Fibroblast of lung (primary cell): ENCODE data around the gene RGS14. TPM values are rescaled to one million over a fixed set of nuclear protein-coding genes. Genes with fewer than 3 reads are reported as not detected.

Source experiments
- DNase-seq, 2 donors: peaks; one replicate each; pipeline versions ENCODE4 v3.0.0 to v3.0.0-alpha.2; 2010; ENCODE audit warnings: low read depth in 2 of 2
- H2AFZ ChIP-seq: 2 replicates; pipeline ENCODE4 v1.5.1; 2012; ENCODE audit warnings: low read length, control low read depth, inconsistent platforms
- H3K27ac ChIP-seq: 2 replicates; pipeline ENCODE4 v1.5.1; 2011; ENCODE audit warnings: low read length, control low read depth; ENCODE audit not compliant: insufficient read depth
- H3K27me3 ChIP-seq: 2 replicates; pipeline ENCODE4 v1.5.1; 2011; ENCODE audit warnings: mild to moderate bottlenecking, low read length; ENCODE audit not compliant: control insufficient read depth, insufficient read depth
- H3K36me3 ChIP-seq: 2 replicates; pipeline ENCODE4 v1.5.1; 2011; ENCODE audit warnings: low read length; ENCODE audit not compliant: control insufficient read depth, insufficient read depth
- H3K4me1 ChIP-seq: 2 replicates; pipeline ENCODE4 v1.5.1; 2011; ENCODE audit warnings: low read length; ENCODE audit not compliant: control insufficient read depth, insufficient read depth; ENCODE audit errors: extremely low read depth
- H3K4me2 ChIP-seq: 2 replicates; pipeline ENCODE4 v1.5.1; 2011; ENCODE audit warnings: low read length, control low read depth; ENCODE audit not compliant: insufficient read depth; ENCODE audit errors: extremely low read depth
- H3K4me3 ChIP-seq, 4 experiments: fragments of 200-600 bp in 1 of 4; sonication (generic) in 1 of 4; replicated peaks in 1 of 4; 2 replicates each; pipeline ENCODE4 v1.5.1; 2011 to 2016; ENCODE audit warnings: low read length in 4 of 4, low read depth in 3 of 4, mild to moderate bottlenecking in 3 of 4, control low read depth in 2 of 4, inconsistent platforms in 1 of 4, mixed read lengths in 1 of 4; ENCODE audit not compliant: insufficient read depth in 1 of 4; ENCODE audit errors: control extremely low read depth in 1 of 4
- H3K79me2 ChIP-seq: 2 replicates; pipeline ENCODE4 v1.5.1; 2012; ENCODE audit warnings: mild to moderate bottlenecking, low read length, inconsistent platforms; ENCODE audit not compliant: control insufficient read depth, insufficient read depth
- H3K9ac ChIP-seq: 2 replicates; pipeline ENCODE4 v1.5.1; 2011; ENCODE audit warnings: mild to moderate bottlenecking, low read length, control low read depth; ENCODE audit not compliant: insufficient read depth
- H3K9me3 ChIP-seq: 2 replicates; pipeline ENCODE4 v1.5.1; 2012; ENCODE audit warnings: low read depth, low read length; ENCODE audit not compliant: control insufficient read depth, insufficient read depth
- H4K20me1 ChIP-seq: 2 replicates; pipeline ENCODE4 v1.5.1; 2011; ENCODE audit warnings: low read length; ENCODE audit not compliant: control insufficient read depth, insufficient read depth; ENCODE audit errors: extremely low read depth
- EZH2 ChIP-seq: IDR thresholded peaks from 2 replicates; pipeline ENCODE4 v1.5.1; 2012; ENCODE audit warnings: low read length, control low read depth, mild to moderate bottlenecking; ENCODE audit errors: missing control alignments
- polyA plus RNA-seq, 2 donors: library from polyadenylated mRNA; depleted of rRNA in 1 of 2; stranded (reverse) in 1 of 2; unstranded in 1 of 2; fragments of >200 nt; gene quantifications; 2 replicates each; pipeline ENCODE4 v1.2.1, GENCODE V29; 2011 to 2012; ENCODE audit warnings: missing spikeins in 1 of 2
- total RNA-seq: library from RNA; depleted of rRNA; stranded (reverse); fragments of >200 nt; gene quantifications from 2 replicates; pipeline ENCODE4 v1.2.1, GENCODE V29; 2014
- TF ChIP-seq, protein P1 (sequence below), 2 donors: IDR thresholded peaks in 1 of 2; conservative IDR thresholded peaks in 1 of 2; 1 replicate in 1 of 2; 2 replicates in 1 of 2; pipeline ENCODE4 v1.5.1; 2011 to 2012; ENCODE audit warnings: low read length in 2 of 2, control low read depth in 1 of 2, inconsistent platforms in 1 of 2, low read depth in 1 of 2, mild to moderate bottlenecking in 1 of 2

RGS14 gene
- total and polyA plus RNA-seq, 2 donors (not counting 1 experiment from before 2014, with no cell fraction given) = 2.5 to 4.1 TPM

DNA sequence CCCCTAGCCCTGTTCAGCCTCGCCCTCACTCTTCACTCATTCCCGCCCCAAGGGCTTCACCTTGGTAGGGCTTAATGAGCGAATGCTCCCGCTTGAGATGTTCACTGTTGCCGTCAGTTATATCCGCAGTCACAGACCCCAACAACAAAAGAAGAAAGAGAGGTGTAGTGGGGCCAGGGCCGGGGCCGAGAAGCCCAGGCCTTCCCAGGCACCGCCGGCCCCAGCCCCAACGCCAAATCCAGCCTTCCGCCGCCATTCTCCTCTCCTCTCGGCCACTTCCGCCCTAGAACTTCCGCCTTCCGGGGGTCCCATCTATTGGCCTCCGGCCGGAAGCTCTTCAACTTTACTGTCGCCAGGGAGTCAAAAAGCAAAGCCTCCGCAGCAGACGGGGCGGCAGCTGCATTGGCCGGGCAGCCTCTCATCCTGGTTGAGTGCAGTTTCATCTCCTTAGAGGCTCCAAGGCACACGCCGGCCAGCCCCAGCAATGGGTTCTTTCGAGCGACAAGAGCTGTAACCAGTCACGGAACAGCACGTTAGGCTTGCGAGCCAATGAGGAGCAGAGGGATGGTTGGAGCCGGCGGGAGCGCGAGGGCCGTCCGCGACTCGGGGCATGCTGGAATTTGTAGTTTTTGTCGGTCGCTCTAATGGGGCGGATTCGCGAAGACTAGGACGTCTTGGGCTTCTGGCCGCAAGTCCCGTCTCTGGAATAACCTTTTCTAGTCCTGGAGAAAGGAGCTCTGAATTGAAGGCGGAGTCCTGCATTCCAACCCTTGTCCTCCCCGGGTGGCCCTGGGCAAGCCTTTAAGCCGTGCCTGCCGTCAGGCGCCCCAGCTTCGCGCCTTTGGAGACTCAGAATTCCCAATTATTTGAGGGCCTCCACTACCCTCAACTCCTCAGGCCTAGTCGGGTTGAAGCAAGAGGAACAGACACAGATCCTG lies 6.1 kb upstream of the RGS14 start, which contains the start of gene LMAN2:
LMAN2 (minus strand) TSS at position 277 of the 938 bp plus-strand sequence; CDS start at position 256, 21 bp downstream.
- Histone ChIP-seq H3K4me3 (peak within 1 kb of the TSS; percentile 97 to 99 (median 98)), H2AFZ (peak within 1 kb of the TSS; percentile 82), H3K27ac (peak within 1 kb of the TSS; percentile 97), H3K36me3 (peaks cover 2% of the 10 kb centered on the region), H3K4me1 (peaks cover 9% of the 10 kb centered on the region), H3K9me3 (no peaks in the 10 kb centered on the region), H3K27me3 (no peaks in the 10 kb centered on the region), H3K9ac (peak within 1 kb of the TSS; percentile 95), H3K79me2 (peaks cover 38% of the 10 kb centered on the region), H4K20me1 (no peaks in the 10 kb centered on the region), H3K4me2 (peak within 1 kb of the TSS; percentile 75)
- DNase-seq = peak; percentile 97
- TF ChIP-seq EZH2 = no peak
- TF ChIP-seq, protein P1, sequence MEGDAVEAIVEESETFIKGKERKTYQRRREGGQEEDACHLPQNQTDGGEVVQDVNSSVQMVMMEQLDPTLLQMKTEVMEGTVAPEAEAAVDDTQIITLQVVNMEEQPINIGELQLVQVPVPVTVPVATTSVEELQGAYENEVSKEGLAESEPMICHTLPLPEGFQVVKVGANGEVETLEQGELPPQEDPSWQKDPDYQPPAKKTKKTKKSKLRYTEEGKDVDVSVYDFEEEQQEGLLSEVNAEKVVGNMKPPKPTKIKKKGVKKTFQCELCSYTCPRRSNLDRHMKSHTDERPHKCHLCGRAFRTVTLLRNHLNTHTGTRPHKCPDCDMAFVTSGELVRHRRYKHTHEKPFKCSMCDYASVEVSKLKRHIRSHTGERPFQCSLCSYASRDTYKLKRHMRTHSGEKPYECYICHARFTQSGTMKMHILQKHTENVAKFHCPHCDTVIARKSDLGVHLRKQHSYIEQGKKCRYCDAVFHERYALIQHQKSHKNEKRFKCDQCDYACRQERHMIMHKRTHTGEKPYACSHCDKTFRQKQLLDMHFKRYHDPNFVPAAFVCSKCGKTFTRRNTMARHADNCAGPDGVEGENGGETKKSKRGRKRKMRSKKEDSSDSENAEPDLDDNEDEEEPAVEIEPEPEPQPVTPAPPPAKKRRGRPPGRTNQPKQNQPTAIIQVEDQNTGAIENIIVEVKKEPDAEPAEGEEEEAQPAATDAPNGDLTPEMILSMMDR (conservative IDR thresholded peaks at IDR 0.05 in 1 of 2, IDR thresholded peaks at IDR 0.05 in 1 of 2; ENCODE audit: low read depth in 1 of 2, low read length in 2 of 2) = no peak

DNA sequence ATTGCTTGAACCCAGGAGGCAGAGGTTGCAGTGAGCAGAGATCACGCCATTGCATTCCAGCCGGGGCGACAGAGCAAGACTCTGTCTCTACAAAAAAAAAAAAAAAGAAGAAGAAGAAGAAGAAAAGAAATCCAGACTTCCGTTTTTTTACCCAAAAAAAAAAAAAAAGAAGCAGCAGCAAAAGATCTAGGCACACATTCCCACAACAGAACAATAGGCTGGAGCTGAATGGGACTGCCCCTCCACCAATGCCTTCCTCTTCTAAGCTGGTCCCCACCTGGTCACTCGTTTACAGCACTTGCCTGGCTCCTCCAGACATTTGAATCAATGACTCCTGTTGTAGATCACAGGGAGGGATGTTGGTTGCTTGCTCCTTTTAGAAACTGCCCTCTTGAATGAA lies 4.6 kb upstream of the RGS14 start:
- no peak overlapping the region for H3K27ac ChIP-seq
- H3K9ac ChIP-seq = no peak overlapping the region
- no peaks in the 10 kb centered on the region for H4K20me1 ChIP-seq
- no peak overlapping the region for H3K4me3 ChIP-seq
- H3K36me3 ChIP-seq = peaks cover 2% of the 10 kb centered on the region
- H2AFZ ChIP-seq = no peak overlapping the region
- H3K4me2 ChIP-seq = no peak overlapping the region
- H3K9me3 ChIP-seq = no peaks in the 10 kb centered on the region
- TF ChIP-seq, protein P1 (conservative IDR thresholded peaks at IDR 0.05 in 1 of 2, IDR thresholded peaks at IDR 0.05 in 1 of 2; ENCODE audit: low read depth in 1 of 2, low read length in 2 of 2) = no peak
- TF ChIP-seq EZH2 = no peak
- peaks cover 9% of the 10 kb centered on the region for H3K4me1 ChIP-seq
- no peaks in the 10 kb centered on the region for H3K27me3 ChIP-seq
- no peak for DNase-seq
- peaks cover 28% of the 10 kb centered on the region for H3K79me2 ChIP-seq

DNA sequence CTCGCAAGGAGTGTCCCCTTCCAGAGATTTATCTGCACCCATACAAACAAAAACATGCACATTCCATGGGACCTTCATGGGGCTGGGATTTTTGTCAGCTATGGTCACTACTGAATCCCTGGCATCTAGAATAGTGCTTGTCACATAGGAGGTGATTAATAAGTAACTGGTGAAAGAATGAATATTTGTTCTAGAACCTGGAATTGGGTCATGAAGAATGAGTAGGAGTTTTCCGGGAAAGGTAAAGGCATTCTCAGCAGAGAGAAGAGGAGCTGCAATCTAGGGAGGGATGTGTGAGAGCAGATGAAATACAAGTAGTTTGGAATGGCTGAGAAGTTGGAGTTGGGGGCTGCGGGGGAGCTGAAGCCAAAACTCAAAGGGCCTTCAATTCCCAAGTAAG lies 3.5 kb upstream of the RGS14 start:
- TF ChIP-seq, protein P1 (conservative IDR thresholded peaks at IDR 0.05 in 1 of 2, IDR thresholded peaks at IDR 0.05 in 1 of 2; ENCODE audit: low read depth in 1 of 2, low read length in 2 of 2) = no peak
- no peak for TF ChIP-seq EZH2
- Histone ChIP-seq H3K79me2 (peaks cover 21% of the 10 kb centered on the region), H2AFZ (no peak overlapping the region), H4K20me1 (no peaks in the 10 kb centered on the region), H3K36me3 (peaks cover 2% of the 10 kb centered on the region), H3K27me3 (peaks cover 2% of the 10 kb centered on the region), H3K4me1 (peaks cover 9% of the 10 kb centered on the region), H3K4me3 (no peak overlapping the region), H3K4me2 (no peak overlapping the region), H3K9ac (no peak overlapping the region), H3K9me3 (no peaks in the 10 kb centered on the region), H3K27ac (no peak overlapping the region)
- no peak for DNase-seq
